Brain microvascular endothelial cell (primary cell): ENCODE results near the gene EOMES.

Source experiments
- DNase-seq: peaks from one replicate; pipeline ENCODE4 v3.0.0-alpha.2; 2020
- H3K27ac ChIP-seq: fragments of 250-450 bp; sonication (Bioruptor Pico); 2 replicates; pipeline ENCODE4 v1.5.1; 2020; ENCODE audit warnings: mild to moderate bottlenecking, moderate library complexity
- H3K27me3 ChIP-seq: fragments of 250-450 bp; sonication (Bioruptor Pico); replicated peaks from 2 replicates; pipeline ENCODE4 v1.5.1; 2020; ENCODE audit warnings: mild to moderate bottlenecking
- H3K36me3 ChIP-seq: fragments of 250-450 bp; sonication (Bioruptor Pico); replicated peaks from 2 replicates; pipeline ENCODE4 v1.5.1; 2020; ENCODE audit warnings: mild to moderate bottlenecking
- H3K4me3 ChIP-seq: 2 replicates; pipeline ENCODE4 v1.5.1; 2011; ENCODE audit warnings: low read depth, mild to moderate bottlenecking, control low read depth, low read length, moderate library complexity
- CTCF ChIP-seq: IDR thresholded peaks from 2 replicates; pipeline ENCODE4 v1.5.1; 2011; ENCODE audit warnings: low read depth, mild to moderate bottlenecking, moderate library complexity, low read length, control low read depth, inconsistent platforms; ENCODE audit errors: missing control alignments
- in situ Hi-C: cut with HindIII; loops from 2 replicates; pipeline ENCODE4 v1.10.0; 2017; ENCODE audit warnings: low sequenced_read_pairs, low pct_ligation_motif_present

The EOMES gene

GRCh38 chr3:27718459-27718858, 3.7 kb downstream of the EOMES start:
- DNase-seq: no peak
- in situ Hi-C loops: no loop called here
- no peak overlapping the region for H3K4me3 ChIP-seq
- no peak for TF ChIP-seq CTCF
- H3K27me3 ChIP-seq: peaks cover 91% of the 10 kb centered on the region
- no peak overlapping the region for H3K27ac ChIP-seq
- H3K36me3 ChIP-seq: no peaks in the 10 kb centered on the region

GRCh38 chr3:27717200-27717852, 4.8 kb downstream of the EOMES start:
- Histone ChIP-seq H3K27me3 (peaks cover 92% of the 10 kb centered on the region), H3K36me3 (no peaks in the 10 kb centered on the region), H3K4me3 (no peak overlapping the region), H3K27ac (no peak overlapping the region)
- no peak for DNase-seq
- in situ Hi-C loops: no loop called here
- TF ChIP-seq CTCF: no peak

- no peak overlapping the region for H3K4me3 ChIP-seq
- in situ Hi-C loops: no loop called here
- no peak for DNase-seq
- H3K36me3 ChIP-seq: no peaks in the 10 kb centered on the region
- H3K27ac ChIP-seq: no peak overlapping the region
- no peak for TF ChIP-seq CTCF
- peaks cover 84% of the 10 kb centered on the region for H3K27me3 ChIP-seq
Observed at GRCh38 chr3:27716309-27716708, 5.8 kb downstream of the EOMES start.

- Histone ChIP-seq H3K4me3 (no peak overlapping the region), H3K27me3 (peaks cover 80% of the 10 kb centered on the region), H3K36me3 (no peaks in the 10 kb centered on the region), H3K27ac (no peak overlapping the region)
- no peak for DNase-seq
- in situ Hi-C loops: no loop called here
- TF ChIP-seq CTCF: no peak
Observed at GRCh38 chr3:27715863-27716262, 6.3 kb downstream of the EOMES start.

- Histone ChIP-seq H3K4me3 (no peak overlapping the region), H3K27ac (no peak overlapping the region), H3K27me3 (peaks cover 80% of the 10 kb centered on the region), H3K36me3 (no peaks in the 10 kb centered on the region)
- no peak for DNase-seq
- in situ Hi-C loops: no loop called here
- TF ChIP-seq CTCF: no peak
Observed at GRCh38 chr3:27715454-27715806, 6.7 kb downstream of the EOMES start.
